ENCODE results near the gene RRP1B.

GRCh38 chr21:43652616-43653015 is 6.7 kb upstream of the RRP1B start:
- TF ChIP-seq REST (IDR thresholded peaks at IDR 0.05): no peak
- TF ChIP-seq CTCF (IDR thresholded peaks at IDR 0.05; ENCODE audit: low read depth, low read length, missing input control): no peak

Measured in liver (tissue), 2 donors.